GM18909 (cell line): ENCODE results near the gene HLA-DQB1.
"Not testable (repeated sequence)": the region's sequence is repeated elsewhere in the genome, so short reads cannot be mapped to it uniquely, and the experiment has no call there.

ENCODE experiments used
- ATAC-seq: cut with Tn5 transposase; IDR thresholded peaks from one replicate; pipeline ENCODE4 v1.9.1; 2021; ENCODE audit warnings: mild to moderate bottlenecking; ENCODE audit not compliant: unreplicated experiment, poor library complexity

Gene HLA-DQB1

DNA sequence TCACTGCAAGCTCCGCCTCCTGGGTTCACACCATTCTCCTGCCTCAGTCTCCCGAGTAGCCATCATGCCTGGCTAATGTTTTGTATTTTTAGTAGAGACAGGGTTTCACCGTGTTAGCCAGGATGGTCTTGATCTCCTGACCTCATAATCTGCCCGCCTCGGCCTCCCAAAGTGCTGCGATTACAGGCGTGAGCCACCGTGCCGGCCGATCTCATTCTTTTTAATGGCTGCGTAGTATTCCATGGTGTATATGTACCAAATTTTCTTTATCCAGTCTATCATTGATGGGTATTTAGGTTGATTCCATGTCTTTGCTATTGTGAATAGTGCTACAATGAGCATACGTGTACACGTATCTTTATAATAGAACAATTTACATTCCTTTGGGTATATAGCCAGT, 36.7 kb downstream of the HLA-DQB1 start:
- ATAC-seq = not testable (repeated sequence)

DNA sequence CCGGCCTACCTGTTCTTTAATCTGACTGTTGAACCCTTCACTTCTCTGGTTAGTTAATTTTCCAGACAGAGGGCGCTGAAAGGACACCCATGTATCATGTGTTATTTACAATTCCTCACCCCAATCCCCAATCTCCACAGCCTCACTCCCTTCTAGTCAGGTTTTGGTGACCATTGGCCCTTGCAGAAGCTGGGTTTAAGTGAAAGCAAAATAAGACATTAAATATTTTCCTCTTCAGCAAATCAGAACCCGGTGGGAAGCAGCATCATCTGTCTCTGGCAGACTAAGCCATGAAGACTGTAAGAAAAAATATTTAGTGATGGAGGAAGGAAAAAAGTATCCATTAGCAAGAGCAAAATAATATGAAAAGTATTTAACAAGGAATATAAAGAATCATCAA, 38.6 kb downstream of the HLA-DQB1 start:
- no peak for ATAC-seq

DNA sequence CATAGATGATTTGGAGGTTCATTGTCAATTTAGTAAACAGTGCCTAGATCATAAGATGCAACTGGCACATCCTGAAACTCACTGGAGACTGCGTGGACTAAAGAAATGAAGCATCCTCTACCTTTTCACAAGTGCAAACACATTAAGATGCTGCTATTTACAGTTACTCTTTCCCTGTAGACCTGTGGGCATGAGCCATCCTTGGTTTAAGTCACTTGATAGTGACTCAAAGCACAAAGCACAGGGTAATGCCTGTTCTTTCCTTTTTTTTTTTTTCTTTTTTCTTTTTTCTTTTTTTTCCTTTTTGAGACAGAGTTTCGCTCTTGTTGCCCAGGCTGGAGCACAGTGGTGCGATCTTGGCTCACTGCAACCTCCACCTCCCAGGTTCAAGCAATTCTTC, 39.2 kb downstream of the HLA-DQB1 start:
- no peak for ATAC-seq

DNA sequence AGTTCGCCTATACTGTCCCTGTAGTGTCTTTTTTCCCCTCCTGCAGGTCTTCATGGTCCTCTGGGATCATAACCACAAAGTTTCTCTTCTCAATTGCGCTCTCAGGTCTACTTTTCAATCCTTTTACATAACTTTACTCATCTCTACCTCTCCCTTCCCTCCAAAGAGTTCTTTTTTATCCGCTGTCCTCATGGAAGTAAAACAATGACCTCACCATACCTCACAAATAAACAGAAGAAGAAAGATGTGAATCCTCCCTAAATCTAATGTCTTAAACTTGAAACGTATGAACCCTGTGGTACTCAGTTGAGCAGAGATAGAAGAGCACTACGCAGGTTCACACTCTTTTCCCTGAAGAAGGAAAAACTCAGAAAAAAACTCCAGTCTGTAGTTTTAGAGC, 41.3 kb downstream of the HLA-DQB1 start:
- no peak for ATAC-seq

DNA sequence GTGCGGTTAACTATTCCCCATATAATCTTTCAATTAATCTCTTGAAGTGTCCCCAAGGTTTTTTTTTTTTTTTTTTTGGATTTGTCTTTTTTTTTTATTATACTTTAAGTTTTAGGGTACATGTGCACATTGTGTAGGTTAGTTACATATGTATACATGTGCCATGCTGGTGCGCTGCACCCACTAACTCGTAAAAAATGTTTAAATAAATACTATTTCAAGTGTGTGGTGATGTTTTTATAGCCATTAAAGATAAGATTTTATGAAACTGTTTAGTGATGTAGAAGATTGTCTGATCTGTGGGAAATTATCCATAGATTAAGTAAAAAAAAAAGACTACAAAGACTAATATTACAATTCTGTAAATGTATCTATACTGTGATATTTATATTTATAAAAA, 41.9 kb downstream of the HLA-DQB1 start:
- no peak for ATAC-seq

DNA sequence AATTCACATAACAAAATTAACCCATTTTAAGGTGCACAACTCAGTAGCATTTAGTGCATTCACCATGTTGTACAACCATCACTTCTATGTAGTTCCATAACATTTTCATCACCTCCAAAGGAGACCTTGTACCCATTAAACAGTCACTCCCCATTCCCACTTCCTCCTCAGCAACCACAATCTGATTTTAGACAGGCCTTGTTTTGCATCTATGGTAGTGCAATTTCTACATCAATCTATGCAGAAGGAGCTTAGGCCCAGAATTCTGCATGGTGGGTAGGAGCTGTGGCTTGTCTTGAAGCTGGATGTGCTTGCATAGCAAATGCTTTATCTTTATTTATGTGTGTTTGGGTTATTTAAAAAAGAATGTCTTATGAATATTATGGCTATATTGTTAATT, 42.8 kb downstream of the HLA-DQB1 start:
- ATAC-seq = no peak

DNA sequence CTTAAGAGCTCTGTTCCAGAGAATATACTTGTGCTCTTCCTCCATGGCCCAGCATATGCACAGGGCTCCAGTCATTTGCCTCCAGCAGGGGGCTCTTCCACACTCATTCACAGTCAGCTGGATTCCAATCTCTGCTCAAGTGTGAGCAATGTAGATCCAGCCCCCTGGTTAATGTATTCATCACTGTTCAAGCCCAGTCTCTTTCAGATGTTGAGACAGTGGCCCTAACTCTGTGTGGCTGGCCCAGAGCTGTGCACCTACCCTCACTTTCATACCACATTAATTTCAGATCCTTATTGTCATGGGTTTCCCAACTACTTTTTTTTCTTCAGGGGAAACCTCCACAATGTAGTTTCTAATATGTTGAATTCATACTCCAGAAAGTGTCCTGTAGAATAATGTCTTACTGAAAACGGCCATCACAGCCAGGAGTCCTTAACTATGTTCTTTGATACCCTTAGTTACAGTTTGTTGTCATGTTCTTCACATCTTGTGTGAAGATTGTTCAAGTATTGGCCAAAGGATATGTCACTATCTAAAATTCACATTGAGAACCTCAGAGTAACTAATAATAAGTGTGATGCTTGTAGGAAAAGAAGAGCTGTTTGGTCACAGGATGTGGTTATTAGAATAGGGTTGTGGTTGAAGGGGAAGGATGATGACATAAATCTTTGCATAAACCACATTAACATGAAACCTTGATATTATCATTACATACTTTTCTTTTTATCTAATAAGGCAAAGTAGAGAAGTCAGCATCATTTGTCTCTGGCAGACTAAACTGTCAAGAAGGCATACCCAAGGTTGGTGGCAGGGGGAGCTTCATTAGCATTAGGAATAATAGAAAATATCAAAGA, 43.7 kb downstream of the HLA-DQB1 start:
- peak; percentile 77 for ATAC-seq

DNA sequence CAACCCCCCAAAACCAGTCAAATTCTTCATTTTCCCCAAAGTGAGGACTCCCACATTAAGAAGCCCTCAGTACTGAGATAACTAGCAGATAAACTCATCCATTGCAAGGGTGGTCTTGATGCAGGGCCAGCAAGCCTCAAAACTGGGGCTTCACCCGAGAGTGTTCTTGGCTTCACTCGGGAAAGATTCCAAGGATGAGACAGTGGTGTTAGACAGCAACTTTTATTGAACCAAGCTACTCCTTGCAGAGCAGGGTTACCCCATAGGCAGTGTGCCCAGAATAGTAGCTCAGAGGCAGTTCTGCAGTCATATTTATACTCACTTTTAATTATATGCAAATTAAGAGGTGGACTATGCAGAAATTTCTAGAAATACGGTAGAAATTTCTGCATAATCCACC, 45.1 kb downstream of the HLA-DQB1 start:
- no peak for ATAC-seq

DNA sequence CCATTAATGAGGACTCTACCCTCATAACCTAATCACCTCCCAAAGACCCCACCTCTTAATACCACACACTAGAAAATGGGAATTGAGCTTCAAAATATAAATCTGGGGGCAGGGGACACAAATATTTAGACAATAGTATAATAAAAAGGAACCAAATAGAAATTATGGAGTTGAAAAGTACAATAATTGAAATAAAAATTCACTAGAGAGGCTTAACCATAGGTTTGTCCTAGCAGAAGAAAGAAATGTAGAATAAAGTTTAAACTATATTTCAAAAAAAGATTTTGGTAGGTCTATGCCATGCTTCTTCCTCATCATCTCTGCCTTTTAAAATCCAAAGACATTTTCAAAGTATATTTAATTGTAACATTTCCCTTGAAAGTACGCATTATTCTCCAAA, 48.7 kb downstream of the HLA-DQB1 start:
- ATAC-seq = no peak

DNA sequence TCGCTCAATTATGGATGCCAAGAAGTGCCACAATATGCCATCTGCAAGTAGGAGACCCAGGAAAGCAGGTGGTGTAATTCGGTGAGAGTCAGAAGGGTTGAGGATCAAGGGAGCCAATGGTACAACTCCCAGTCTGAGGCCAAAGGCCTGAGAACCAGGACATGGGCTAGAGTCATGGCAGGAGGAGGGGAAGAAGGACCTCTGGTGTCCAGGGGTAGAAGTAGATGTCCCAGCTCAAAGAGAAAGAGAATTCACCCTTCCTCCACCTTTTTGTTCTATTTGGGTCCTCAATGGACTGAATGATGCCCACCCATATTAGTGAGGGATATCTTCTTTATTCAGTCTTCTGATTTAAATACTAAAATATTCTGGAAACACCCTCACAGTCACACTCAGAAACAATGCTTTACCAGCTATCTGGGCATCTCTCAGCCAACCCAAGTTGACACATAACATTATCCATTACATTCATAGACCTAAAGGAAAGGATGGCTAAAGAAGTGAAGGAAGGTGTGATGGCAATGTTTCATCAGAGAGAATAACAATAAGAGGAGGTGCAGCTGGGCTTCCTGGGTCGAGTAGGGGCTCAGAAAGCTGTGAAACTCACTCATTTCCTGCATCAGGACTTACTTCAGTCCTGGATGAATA, 50.4 kb downstream of the HLA-DQB1 start:
- ATAC-seq = no peak

DNA sequence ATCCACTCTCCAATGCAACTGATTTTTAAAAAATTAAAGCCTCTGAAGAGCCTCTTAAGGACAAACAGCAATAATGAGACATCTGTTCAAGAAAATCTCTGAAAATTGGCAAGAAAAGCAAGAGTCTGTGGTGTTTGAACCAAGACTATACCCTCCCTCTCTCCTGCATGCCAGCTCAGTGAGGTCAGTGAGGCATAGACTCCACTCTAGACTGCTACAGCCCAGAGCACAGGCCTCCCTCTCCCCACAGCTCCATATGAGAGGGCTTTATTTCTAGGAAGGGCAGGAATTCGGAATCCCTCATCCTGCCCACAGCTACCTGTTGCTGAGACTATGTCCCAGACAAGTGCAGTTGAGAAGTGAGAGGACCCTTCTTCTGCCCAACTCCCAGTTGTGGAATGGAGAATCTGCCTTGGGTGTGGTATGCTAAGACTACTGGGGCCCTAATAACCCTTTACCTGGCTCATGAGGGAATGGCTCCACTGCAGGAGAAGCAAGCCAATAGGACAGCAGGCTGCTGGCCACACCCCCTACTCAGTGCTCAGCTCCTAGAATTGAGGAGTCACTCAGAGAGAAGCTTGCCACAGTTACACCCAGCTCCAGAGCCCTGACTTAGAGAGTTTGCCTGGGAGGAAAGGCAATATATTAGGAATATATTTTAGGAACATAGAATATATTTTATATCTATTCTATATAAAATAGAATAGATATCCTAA, 51.9 kb downstream of the HLA-DQB1 start:
- ATAC-seq = no peak

DNA sequence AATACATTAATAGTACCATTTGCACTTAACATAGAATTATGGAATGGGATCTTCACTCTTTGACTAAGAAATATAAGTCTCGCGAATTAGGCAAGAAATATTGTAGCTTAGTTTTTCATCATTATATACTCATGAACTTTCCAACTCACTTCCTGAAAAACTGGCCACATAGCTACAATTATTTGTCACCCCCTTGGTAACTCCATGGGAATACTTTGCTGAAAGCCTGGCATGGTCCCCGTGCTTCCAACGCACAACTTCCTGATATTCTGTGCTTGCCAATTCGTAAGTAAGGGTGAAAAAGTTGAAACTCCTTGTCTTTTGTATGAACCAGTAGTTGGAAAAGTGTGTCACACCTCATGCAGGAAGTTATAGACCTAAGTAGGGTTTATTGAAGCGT, 53.0 kb downstream of the HLA-DQB1 start:
- no peak for ATAC-seq

DNA sequence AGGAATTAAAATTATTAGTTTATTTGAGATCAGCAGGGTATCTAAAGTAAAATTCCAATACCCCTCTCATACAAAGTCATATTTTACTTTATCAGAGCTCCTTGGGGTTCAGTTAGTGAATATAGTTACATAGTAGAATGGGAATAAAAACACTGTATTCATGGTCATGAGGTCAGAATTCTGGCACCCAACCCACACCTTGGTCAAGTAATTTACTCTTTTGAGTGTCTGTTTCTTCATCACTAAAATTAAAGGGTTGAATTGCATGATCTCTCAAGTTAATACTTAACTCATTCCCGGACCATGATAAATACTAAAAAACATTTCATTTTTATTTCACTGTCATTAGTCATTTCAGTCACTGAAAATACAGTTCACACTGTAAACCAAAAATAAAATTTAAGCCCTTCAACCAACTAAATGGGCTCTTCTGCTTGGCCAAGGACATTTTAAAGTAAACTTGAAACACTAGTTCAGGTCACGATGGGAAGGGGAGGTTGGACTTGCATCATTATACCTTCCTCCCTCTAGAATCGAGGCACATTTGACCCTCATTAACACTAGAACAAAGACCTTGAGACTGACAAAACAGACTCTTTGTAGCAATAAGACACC, 55.7 kb downstream of the HLA-DQB1 start:
- no peak for ATAC-seq

DNA sequence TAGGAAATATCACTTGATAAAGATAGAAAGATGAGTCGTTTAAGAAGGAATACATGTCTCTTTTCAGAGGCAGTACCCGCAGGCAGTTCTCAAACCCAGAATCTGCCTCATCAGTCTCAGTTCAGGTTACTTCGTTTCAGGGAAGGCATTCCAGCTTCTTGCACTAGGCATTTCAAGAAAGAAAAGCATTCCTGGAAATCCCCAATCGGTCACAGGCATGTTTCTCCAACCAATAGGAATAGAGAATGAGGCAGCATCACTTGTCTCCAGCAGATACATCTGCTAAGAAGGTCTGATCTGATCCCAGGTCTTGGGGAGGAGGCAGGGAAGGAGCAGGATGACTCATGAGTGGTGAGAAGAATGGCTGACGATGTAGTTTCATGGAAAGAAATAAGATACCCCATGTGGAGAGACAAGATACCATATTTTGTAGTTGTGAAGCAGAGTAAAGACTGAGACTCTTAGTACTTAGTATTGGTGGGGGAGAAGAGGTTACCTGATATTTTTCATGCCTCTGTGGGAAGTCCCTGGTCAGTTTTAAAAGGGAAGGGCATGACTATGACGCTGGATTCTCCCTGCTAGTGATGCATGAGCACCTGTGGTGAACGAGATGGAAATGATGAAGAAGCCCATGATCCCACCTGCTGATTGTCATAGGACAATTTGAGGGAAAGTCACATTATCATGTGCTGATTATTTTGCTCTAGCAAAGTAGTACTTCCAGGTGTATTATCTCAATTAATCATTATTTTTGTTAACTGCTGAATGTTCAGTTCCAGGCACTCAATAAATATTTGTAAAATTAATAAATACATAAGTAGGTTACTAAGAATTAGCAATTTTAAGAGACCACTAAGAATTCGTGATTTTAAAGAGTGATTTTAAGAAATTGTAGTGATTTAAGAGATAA, 56.5 kb downstream of the HLA-DQB1 start:
- peak; percentile 90 for ATAC-seq
